ENCODE data around the gene UBE2G1. TPM values are rescaled to one million over a fixed set of nuclear protein-coding genes. Genes with fewer than 3 reads are reported as not detected.
A peak's percentile ranks its signal among the peaks of the same experiment; 100 is the strongest.

Gene UBE2G1
- total RNA-seq, 4 donors from 2014 or later = 152 to 217 (median 180) TPM

- Histone ChIP-seq H3K27ac (peak overlapping the region; percentile 38 to 77 (median 62)), H3K4me3 (peak overlapping the region in 1 of 4 donors; percentile 15), H3K4me1 (peaks cover 63% of the 10 kb centered on the region in 2 donors), H3K9me3 (no peaks in the 10 kb centered on the region), H3K27me3 (no peaks in the 10 kb centered on the region), H3K36me3 (peaks cover 0 to 8% of the 10 kb centered on the region in 2 donors)
- DNase-seq (no peak), ATAC-seq (no peak)
- in situ Hi-C loops (cut with MboI; ENCODE audit: low sequenced_read_pairs in 4 of 4) = no loop called here
- intact Hi-C loops (cut with DNase I; ENCODE audit: low total_unique reads) = loop anchor here (5.0 kb wide), 1 partner anchor 102 kb away; no protein-coding TSS in a partner anchor
- TF ChIP-seq POLR2A (IDR thresholded peaks at IDR 0.05) = no peak
- TF ChIP-seq CTCF (IDR thresholded peaks at IDR 0.05 in 4 of 5, conservative IDR thresholded peaks at IDR 0.05 in 1 of 5) = no peak
These were observed 56.0 kb downstream of the UBE2G1 start for GRCh38 chr17:4310354-4311060.

- H3K27ac ChIP-seq = peak overlapping the region; percentile 38 to 77 (median 62)
- peak overlapping the region in 1 of 4 donors; percentile 15 for H3K4me3 ChIP-seq
- peaks cover 0 to 8% of the 10 kb centered on the region in 2 donors for H3K36me3 ChIP-seq
- no peak for ATAC-seq
- no peaks in the 10 kb centered on the region for H3K27me3 ChIP-seq
- in situ Hi-C loops (cut with MboI; ENCODE audit: low sequenced_read_pairs in 4 of 4) = loop anchor here in 1 of 4 donors (10.0 kb wide), 1 partner anchor 95 kb away; no protein-coding TSS in a partner anchor
- H3K4me1 ChIP-seq = peaks cover 58 to 68% of the 10 kb centered on the region in 2 donors
- no peak for DNase-seq
- no peak for TF ChIP-seq POLR2A (IDR thresholded peaks at IDR 0.05)
- TF ChIP-seq CTCF (IDR thresholded peaks at IDR 0.05 in 4 of 5, conservative IDR thresholded peaks at IDR 0.05 in 1 of 5) = no peak
- intact Hi-C loops (cut with DNase I; ENCODE audit: low total_unique reads) = loop anchor here (5.0 kb wide), 1 partner anchor 102 kb away; no protein-coding TSS in a partner anchor
- no peaks in the 10 kb centered on the region for H3K9me3 ChIP-seq
These were observed 56.6 kb downstream of the UBE2G1 start for GRCh38 chr17:4309897-4310296.

- Histone ChIP-seq H3K36me3 (peaks cover 0 to 13% of the 10 kb centered on the region in 2 donors), H3K27ac (peak overlapping the region in 2 of 4 donors; percentile 0 to 11), H3K9me3 (no peaks in the 10 kb centered on the region), H3K4me3 (no peak overlapping the region), H3K4me1 (peaks cover 38 to 48% of the 10 kb centered on the region in 2 donors), H3K27me3 (no peaks in the 10 kb centered on the region)
- ATAC-seq (no peak), DNase-seq (no peak)
- in situ Hi-C loops (cut with MboI; ENCODE audit: low sequenced_read_pairs in 4 of 4) = loop anchor here in 1 of 4 donors (10.0 kb wide), 1 partner anchor 93 kb away; no protein-coding TSS in a partner anchor
- intact Hi-C loops (cut with DNase I; ENCODE audit: low total_unique reads) = no loop called here
- TF ChIP-seq POLR2A (IDR thresholded peaks at IDR 0.05) = no peak
- no peak for TF ChIP-seq CTCF (IDR thresholded peaks at IDR 0.05 in 4 of 5, conservative IDR thresholded peaks at IDR 0.05 in 1 of 5)
These were observed 59.1 kb downstream of the UBE2G1 start for GRCh38 chr17:4307179-4307930.

- Histone ChIP-seq H3K27me3 (no peaks in the 10 kb centered on the region), H3K4me1 (peaks cover 37 to 44% of the 10 kb centered on the region in 2 donors), H3K4me3 (no peak overlapping the region), H3K9me3 (no peaks in the 10 kb centered on the region), H3K27ac (peak overlapping the region; percentile 26 to 44 (median 38)), H3K36me3 (peaks cover 0 to 13% of the 10 kb centered on the region in 2 donors)
- in situ Hi-C loops (cut with MboI; ENCODE audit: low sequenced_read_pairs in 4 of 4) (loop anchor here in 1 of 4 donors (10.0 kb wide), 1 partner anchor 90 kb away; no protein-coding TSS in a partner anchor), intact Hi-C loops (cut with DNase I; ENCODE audit: low total_unique reads) (loop anchor here (1.0 kb wide), 1 partner anchor 90 kb away; no protein-coding TSS in a partner anchor)
- TF ChIP-seq POLR2A (IDR thresholded peaks at IDR 0.05) = no peak
- no peak for TF ChIP-seq CTCF (IDR thresholded peaks at IDR 0.05 in 4 of 5, conservative IDR thresholded peaks at IDR 0.05 in 1 of 5)
- no peak for DNase-seq
- ATAC-seq = no peak
These were observed 61.3 kb downstream of the UBE2G1 start for GRCh38 chr17:4305224-4305623.
